ENCODE results near the gene DUSP1.

The DUSP1 gene

GRCh38 chr5:172760136-172760535 lies 10.9 kb downstream of the DUSP1 start:
- DNase-seq, result no peak

DNA sequence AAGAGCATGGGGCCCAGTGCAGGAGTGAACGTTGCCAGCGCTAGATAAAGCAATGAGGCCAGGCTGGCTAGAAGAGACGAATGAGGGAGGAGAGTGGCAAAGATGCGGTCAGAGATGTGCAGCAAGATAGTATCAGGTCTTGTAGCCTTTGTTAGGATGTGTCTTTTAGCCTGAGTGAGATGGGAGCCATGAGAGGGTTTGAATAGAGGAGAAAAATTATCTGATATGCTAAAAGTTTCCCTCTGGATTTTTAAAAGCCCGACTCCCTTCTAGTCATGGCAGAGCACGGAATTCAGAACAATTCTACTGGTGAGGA lies 12.2 kb downstream of the DUSP1 start:
- no peak for DNase-seq

- DNase-seq, result no peak
These were observed 12.7 kb downstream of the DUSP1 start for GRCh38 chr5:172758077-172758833.

DNA sequence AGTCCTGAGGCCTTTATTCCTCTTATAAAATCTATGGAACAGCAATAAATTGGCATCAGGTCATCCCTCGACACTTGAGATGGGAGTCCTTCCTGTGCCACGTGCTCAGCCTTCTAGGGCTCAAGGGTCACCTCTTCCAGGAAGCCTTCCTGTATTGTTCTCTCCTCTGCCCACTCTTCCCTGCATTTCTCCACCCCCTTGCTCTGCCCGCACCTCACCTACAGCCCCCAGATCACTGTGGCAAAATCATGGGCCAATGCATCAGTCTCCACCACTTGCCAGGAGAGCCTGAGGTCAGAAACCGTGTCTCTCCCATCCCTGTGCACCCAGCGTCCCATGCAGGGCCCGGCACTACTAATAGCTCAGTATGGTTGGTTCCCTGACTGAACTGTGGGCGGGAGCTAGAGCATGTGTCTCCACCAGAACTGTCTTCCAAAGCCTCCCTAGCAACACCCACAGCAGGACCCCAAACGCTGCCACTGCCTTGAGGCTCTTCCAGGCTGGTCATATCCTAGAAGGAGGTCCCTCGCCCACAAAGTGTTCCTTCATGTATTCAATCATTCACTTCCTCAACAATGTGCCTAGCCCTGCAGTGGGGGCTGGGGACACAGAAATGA lies 13.5 kb downstream of the DUSP1 start:
- DNase-seq, result no peak

DNA sequence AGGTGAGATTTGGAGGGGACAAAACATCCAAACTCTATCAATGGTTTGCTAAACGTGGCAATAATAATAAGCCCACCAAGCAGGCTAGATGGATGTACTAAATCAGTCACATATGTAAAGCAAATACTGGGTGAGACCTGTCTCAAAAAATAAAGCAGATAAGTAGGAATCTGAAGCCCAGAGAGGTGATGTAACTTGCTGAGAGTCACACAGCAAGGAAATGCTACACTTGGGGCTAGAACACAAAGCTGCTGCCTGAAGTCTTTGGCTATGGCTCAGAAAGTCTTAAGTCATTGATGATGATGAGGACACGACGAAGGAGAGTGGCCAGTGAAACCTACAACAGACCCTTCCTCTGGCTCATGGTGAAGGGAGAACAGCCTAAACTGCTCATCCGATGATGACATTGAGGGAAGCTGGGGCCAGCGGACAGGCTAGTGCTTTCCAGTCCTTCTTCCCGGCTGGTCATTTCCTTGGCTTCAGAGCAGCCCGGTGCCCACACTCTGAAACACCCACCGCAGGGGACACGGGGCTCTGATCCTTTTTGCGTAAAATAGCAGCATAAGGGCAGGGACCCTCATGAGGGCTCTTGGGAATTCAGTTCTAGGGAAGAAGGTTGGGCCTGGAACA lies 14.1 kb downstream of the DUSP1 start:
- no peak for DNase-seq

GRCh38 chr5:172754596-172755356 lies 16.2 kb downstream of the DUSP1 start:
- DNase-seq, result no peak

DNA sequence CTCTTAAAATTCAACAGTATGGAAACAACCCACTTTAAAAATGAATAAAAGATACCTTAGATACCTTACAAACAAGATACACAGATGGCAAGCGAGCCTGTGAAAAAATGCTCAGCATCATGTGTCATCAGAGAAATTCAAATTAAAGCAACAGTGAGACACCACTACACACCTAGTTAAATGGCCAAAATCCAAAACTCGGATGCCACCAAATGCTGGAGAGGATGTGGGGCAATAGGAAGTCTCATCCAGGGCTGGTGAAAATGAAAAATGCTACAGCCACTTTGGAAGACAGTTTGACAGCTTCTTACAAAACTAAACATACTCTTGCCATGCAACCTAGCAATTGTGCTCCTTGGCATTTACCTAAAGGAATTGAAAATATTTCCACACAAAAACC lies 17.9 kb downstream of the DUSP1 start:
- DNase-seq, result no peak

DNA sequence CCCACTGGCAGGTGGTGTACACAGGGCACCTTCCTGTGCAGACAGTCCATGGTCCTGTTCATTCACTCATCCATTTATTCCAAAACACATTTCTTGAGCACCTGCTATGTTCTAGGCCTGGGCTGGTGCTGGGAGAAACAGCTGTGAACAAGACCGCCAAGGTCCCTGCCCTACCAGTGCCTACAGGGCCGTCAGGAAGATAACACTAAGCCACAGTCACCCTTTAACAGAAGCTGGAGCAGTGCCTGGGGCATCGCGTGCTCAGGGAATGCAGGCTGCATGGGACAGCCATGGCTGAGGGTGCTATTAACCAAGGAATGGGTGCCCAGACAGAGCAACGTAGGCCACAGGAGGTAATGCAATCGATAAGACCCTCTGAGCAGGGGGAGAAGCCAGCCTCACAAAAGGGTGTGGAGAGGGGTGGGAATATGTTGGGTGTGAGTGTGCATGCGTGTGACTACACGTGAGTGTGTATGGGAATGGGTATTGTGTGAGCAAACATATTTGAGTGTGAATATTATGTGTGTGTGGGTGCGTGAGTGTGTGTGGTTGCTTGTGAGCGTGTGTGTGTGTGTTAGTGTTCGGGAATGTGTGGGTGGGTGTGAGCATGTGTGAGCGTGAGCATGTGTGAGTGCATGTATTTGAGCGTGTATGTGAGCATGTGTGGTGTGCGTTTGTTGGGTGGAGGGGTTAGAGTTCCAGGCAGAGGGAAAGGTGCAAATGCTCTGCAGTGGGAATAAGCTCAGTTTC lies 19.1 kb downstream of the DUSP1 start:
- DNase-seq, result no peak

DNA sequence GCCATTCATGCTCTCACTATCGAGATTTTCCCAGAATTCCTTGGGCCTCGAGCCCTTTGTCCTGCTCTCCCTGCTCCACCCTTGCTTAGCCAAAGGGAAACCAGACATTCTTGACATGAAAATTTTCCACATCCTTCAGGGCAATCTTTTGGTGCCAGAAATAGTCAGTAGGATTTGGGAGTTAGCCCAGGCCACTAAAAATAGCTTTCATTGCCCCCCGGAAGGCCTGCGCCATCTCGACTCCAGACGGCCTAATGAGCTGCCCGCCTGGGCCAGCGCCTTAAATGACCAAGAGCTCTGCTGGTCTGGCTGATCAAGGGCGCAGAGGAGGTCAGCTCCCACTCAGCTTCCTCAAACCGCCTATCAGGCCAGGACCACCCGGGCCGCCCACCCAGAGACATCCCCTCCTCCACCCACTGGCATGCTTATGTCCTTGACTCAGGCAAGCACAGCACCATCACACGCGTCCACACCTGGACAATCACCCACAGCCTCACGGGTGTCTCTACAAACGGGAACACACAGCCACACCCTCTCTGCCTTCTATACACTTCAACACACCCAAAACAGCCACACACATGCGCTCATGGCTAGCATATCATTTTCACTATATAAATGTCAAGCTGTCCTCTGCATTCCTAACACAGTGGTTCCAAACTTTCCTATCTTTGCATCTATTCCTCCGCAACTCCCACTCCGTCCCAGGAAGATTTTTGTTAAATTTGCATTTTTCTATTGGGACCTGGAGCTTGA lies 20.9 kb downstream of the DUSP1 start:
- DNase-seq, result no peak

GRCh38 chr5:172749076-172749475 lies 21.9 kb downstream of the DUSP1 start:
- DNase-seq, result no peak

DNA sequence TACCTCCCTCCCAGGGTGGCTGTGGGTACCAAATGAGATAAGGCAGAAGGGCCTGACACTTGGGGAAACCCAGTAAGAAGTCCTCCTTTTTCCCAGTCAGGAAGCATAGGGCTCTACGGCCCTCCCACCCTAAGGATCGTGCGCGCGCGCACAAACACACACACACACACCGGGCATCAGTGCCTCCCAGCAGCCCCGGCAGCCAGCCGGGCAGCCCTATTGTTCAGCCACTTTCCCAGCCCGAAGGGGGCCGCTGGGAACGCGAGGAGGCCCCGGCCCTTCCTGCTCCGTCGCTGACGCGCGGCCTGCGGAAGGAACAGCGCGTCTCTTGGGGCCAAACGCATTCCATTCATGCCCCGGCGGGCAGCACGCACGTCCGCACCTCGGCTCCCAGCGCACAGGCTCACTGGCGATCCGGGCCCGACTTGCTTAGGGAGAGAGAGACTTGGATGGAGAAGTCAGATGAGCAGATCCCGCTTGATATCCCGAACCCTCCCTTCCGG lies 22.6 kb downstream of the DUSP1 start:
- no peak for DNase-seq

DNA sequence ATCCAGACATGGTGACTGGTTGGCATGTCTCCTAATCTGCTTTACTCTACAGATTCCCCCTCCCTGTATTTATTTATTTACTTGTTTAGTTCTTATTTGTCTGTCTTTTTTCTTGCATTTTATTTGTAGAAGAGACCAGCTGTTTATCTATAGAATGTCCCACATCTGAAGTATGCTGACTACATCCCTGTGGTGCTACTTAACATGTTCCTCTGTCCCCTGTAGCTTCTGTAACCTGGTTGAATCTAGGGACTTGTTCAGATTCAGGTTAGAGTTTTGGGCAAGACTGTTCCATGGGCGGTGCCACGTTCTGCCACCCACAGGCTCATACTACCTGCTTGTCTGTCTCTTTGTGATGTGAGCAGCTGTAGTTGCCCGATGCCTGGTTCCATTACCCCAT lies 23.5 kb downstream of the DUSP1 start:
- DNase-seq, result no peak

- no peak for DNase-seq
These were observed 24.3 kb downstream of the DUSP1 start for GRCh38 chr5:172746725-172747124.

DNA sequence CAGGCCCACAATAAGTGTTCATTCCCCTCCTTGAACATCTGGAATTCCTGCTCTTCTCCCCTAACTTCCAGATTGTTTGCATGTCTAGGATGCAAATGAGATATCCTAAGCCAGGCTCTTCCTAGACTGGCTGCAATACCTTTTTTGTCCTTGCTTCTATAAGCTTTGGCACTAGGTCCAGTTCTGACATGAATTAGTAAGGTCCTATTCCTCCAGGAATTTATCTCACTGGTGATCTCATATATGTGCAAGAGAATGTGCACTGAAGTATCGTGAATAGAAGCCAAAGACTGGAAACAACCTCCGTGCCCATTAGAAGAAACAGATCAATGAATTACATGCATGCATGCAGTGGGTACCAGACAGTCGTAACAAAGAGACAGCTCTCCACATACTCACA lies 25.2 kb downstream of the DUSP1 start:
- no peak for DNase-seq

DNA sequence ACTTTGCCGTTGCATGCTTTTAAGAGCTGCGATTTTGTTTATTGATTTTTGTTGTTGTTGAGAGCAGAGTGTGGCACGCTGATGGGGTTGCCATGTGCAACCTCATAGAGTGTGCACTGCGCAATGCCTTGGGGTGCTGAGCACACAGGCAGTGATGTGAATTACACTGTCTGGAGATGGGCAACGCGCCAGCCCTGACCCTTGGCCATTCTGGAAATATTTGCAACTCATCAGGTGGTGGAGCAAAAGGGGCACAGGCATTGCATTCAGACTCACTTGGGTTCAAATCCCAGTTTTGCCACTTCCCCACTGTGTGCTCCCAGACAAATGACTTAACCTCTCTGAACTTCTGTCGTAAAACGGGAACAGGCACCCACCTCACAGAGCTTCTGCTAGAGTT lies 25.6 kb downstream of the DUSP1 start:
- no peak for DNase-seq

DNA sequence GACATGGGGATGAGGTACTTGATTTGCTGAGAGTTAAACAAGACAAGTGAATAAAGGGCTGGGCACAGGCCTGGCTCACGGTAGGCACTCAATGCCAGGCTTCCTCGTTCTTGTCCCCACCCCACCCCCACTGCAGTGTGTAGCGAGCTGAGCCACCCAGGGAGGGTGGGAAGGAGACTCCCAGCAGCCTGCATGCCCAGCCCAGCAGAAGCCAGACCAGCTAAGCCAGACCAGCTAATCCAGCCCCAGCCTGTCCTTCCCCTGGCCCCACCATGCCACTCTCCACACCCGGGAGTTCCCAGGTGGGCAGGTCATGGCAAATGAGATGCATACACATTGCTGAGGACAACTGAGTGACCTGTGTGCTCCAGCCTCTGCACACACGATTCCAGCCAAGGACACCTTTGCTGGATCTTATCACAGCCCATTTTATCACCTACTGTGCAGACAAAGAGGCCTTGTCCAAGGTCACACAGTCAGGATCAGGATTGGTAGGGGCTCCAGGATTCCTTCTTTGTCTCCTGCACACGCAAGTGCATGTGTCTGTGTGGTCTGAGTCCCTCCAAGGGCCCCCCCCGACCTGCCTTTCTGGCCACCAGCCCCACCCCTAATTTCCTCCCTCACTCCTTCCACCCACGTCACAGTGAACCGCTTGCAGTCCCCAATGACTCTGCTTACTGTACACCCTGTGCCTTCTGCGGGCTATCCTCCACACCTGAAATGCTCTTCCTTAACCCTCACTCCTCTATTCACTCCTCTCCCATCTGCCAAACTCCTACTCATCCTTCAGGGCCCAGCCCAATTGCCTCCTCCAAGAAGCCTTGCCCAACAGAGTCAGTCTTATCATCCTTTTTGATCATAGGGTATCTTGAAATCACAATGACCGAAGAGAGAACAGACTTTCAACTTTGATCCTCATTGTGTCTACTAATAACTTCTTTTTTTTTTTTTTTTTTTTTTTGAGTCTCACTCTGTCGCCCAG lies 26.6 kb downstream of the DUSP1 start:
- DNase-seq, result no peak

DNA sequence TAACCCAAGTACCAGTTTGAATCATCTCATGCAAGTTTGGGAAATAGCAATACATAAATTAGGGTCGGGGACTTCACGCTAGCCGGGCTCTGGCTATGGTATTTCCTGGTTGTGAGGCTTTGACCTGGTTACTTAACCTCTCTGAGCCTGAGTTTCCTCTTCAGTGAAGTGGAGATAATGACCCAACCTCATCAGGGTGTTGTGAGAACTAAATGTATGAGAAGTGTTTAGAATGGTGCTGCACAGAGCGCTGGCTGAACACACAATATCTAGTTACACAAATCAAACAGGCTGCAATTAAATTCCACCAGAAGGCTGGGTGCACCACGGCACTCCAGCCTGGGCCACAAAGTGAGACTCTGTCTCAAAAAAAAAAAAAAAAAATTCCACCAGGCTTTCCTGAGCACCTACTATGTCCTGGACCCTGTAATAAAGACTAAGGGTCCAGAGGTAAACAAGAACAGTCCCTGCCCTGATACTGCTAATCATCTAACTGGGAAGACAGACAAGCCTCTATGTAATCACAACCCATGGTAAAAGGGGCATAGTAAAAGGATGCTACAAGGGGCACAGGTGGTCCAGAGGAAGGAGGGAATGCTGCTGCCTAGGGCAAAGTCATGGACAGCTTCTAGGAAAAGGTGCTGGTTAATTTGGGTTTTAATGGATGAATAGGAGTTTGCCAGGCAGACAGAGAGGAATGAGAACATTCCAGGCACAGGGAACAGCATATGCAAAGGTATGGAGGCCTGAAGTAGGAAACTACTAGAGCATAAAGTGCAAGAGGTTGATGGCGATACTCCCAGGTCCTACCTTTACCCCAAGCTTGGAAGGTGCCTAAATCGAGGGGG lies 27.7 kb downstream of the DUSP1 start:
- DNase-seq, result no peak

DNA sequence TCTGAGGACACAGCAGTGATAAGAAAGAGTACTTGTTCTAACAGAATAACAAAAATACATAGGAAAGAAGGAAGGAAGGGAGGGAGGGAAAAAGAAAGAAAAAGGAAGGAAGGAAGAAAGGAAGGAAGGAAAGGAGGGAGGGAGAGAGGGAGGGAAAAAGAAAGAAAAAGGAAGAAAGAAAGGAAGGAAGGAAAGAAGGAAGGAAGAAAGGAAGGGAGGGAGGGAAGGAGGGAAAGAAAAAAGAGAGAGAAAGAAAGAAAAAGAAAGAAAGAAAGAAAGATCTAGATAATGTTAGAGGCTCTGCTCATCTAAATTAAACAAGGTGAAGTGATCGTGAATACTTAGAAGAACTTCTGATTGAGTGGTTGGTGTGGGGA lies 29.8 kb downstream of the DUSP1 start:
- no peak for DNase-seq

DNA sequence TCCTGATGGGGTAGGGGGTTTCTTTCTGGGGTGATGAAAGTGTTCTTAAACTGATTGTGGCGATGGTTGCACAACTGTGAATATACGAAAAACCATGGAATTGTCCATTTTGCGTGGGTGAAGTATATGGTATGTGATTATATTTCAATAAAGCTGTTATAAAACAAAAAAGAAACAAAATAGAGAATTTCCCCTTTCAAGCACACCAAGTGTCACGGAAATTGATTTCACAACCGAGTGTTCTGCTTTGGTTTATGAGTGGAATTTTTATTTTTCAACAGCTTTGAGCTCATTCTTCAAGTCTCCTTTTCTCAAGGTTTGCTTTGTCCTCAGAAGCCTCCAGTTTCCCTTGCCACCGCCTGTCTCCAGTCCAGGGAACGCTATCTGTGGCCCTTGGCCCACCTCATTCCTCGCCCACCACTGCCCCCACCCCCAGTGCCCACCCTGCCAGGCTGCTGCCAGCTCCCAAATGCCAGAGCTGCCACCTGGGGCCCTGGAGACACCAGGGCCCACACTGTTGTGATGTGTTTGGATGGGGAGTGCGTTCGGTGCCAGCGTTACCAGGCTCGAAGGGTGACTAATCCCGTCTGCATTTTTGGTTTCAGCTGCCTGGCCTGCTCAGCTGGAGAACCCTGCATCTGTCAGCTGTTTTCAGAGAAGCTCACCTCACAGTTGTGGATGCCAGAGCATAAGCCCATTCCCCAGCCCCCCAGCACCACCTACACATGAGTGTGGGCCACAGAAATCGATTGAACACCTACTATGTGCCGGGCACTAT lies 30.4 kb downstream of the DUSP1 start:
- DNase-seq, result no peak

Measured in activated CD4-positive, CD25-positive, alpha-beta regulatory T cell treated with anti-CD3 and anti-CD28 coated beads, Interleukin-2, amount 50 U/mL, for 72 hours (primary cell).